AG10803 (cell line): ENCODE measurements around the gene STPG1.
"Not testable (repeated sequence)": the region's sequence is repeated elsewhere in the genome, so short reads cannot be mapped to it uniquely, and the experiment has no call there.

Experiments used
- DNase-seq: peaks from one replicate; pipeline ENCODE4 v3.0.0; 2010; ENCODE audit warnings: low read depth
- H3K4me3 ChIP-seq: 2 replicates; pipeline ENCODE4 v1.5.1; 2011; ENCODE audit warnings: mild to moderate bottlenecking, low read length, control low read depth
- TF ChIP-seq, protein P1 (sequence below): conservative IDR thresholded peaks from 2 replicates; pipeline ENCODE4 v1.5.1; 2011; ENCODE audit warnings: mild to moderate bottlenecking, low read length, control low read depth, inconsistent platforms

The STPG1 gene, protein sequence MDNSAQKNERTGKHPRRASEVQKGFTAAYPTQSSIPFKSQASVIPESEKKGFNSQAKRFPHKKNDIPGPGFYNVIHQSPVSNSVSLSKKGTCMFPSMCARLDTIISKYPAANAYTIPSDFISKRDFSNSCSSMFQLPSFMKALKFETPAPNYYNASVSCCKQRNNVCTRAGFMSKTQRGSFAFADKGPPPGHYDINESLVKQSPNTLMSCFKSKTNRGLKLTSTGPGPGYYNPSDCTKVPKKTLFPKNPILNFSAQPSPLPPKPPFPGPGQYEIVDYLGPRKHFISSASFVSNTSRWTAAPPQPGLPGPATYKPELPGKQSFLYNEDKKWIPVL

GRCh38 chr1:24413350-24414163 is at the start of gene STPG1:
Gene STPG1 (minus strand): TSS chr1:24413782. CDS start chr1:24401388, 12,394 bp downstream.
- TF ChIP-seq, protein P1, sequence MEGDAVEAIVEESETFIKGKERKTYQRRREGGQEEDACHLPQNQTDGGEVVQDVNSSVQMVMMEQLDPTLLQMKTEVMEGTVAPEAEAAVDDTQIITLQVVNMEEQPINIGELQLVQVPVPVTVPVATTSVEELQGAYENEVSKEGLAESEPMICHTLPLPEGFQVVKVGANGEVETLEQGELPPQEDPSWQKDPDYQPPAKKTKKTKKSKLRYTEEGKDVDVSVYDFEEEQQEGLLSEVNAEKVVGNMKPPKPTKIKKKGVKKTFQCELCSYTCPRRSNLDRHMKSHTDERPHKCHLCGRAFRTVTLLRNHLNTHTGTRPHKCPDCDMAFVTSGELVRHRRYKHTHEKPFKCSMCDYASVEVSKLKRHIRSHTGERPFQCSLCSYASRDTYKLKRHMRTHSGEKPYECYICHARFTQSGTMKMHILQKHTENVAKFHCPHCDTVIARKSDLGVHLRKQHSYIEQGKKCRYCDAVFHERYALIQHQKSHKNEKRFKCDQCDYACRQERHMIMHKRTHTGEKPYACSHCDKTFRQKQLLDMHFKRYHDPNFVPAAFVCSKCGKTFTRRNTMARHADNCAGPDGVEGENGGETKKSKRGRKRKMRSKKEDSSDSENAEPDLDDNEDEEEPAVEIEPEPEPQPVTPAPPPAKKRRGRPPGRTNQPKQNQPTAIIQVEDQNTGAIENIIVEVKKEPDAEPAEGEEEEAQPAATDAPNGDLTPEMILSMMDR: no peak
- DNase-seq: peak; percentile 79
- peak within 1 kb of the TSS; percentile 88 for H3K4me3 ChIP-seq

- peak; percentile 27 for DNase-seq
- H3K4me3 ChIP-seq: not testable (repeated sequence)
Measured at GRCh38 chr1:24462128-24462527, 48.5 kb upstream of the STPG1 start.

DNA sequence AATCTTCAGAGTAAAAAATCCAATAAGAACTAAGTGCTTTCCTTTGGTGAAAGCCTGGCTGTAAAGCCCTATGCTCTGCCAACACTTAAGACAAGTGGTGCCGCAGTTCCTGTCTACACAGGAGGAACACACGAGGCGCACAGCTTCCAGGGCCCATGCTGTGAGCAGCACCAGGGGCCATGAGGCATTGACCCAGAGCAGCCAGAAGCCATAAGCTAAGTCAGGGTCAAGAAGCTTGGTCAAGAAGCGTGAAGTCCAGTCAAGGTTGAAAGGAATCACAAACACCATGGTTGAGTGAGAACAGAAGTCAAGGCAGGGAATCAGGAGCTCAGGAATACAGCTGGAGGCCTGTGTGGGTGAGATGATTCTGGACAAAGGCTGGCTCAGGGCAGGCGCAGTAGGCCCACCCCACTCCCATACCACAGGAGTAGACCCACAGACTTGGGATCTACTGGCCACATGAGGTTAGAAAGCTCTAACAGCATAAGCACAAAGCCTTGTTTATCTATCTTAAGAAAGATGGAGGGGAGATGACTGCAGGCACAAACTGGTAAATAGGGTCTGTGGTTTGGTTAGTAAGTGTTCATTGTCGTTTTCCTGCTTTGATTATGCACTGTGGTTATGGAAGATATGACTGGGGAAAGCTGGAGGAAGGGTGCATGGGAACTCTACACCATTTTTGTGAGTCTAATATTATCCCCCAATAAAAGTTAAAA is 46.1 kb upstream of the STPG1 start:
- H3K4me3 ChIP-seq: no peak overlapping the region
- DNase-seq: no peak
- TF ChIP-seq, protein P1: no peak

- no peak overlapping the region for H3K4me3 ChIP-seq
- no peak for DNase-seq
- TF ChIP-seq, protein P1: no peak
Measured at GRCh38 chr1:24457866-24458265, 44.3 kb upstream of the STPG1 start.

DNA sequence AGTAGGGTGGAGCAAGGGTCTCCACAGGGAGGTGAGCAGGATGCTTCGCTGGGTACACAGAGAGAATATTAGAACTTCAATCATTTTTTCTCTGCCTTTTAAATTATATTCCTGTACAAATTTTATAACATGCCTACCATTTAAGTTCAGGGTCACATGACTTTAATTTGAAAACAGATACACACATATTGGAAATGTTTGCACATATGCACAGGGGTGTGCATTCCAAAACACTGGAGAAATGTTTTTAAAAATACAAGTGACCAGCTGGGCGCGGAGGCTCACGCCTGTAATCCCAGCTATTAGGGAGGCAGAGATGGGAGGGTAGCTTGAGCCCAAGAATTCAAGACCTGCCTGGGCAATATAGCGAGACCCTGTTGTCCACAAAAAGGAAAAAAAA is 41.7 kb upstream of the STPG1 start:
- TF ChIP-seq, protein P1: no peak
- H3K4me3 ChIP-seq: no peak overlapping the region
- DNase-seq: no peak

- DNase-seq: no peak
- TF ChIP-seq, protein P1: no peak
Measured at GRCh38 chr1:24454673-24455072, 41.1 kb upstream of the STPG1 start.

DNA sequence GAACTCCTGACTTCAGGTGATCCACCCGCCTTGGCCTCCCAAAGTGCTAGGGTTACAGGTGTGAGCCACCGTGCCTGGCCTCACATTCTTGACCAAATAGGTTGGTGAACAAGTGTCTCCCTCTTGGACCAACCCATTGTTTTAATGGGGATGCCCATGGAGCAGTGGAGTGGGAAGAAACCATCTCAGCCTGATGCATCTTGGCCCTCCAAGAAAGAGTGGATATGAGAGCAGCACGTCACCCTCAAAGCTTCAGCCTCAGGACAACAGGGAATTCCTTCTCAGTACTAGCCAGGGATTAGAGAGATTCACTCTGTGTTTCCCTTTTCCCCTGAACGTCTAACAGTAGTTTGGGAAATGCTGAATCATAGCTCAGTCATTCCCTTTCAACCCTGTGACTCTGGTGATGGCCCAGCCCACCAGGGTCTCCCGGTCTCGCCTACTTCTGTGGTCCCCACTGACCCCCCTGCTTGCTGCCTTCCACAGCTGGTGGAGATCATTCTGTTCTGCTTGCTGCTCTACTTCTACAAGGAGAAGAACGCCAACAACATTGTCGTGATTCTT is 39.4 kb upstream of the STPG1 start:
- TF ChIP-seq, protein P1: no peak
- DNase-seq: no peak
- no peak overlapping the region for H3K4me3 ChIP-seq

More at GRCh38 chr1:24454673-24455072, 41.1 kb upstream of the STPG1 start:
- H3K4me3 ChIP-seq: no peak overlapping the region
